ENCODE measurements around the gene TPX2.

TPX2 gene

DNA sequence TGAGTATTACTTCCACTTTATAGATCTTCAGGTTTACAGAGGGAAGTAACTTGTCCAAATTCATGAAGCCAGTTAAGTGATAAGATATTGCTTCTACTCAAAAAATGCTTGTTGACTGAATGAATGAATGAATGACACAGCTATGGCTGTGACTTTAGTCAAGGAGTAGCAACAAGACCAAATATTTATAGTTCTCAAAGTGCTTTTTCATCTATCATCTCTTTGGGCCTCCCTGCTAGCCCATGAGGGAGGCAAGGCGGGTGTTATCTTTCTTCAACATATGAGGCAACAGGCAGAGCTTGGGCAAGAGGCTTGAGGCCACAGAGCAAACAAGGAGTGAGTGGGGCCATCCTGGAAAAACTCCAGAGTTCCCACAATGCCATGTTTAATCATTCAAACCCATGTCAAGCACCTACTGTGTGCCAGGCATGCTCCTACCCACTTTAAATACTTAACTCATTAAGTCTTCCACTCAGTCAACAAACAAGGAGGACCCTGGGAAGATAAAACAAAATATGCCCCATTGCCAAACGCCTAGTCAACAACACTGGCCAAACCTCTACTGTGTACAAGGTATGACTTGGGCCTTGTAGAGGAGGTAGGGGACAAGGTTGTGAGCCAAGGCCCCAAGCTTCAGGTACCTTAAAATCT is 32.4 kb upstream of the TPX2 start:
- no peak for DNase-seq

DNA sequence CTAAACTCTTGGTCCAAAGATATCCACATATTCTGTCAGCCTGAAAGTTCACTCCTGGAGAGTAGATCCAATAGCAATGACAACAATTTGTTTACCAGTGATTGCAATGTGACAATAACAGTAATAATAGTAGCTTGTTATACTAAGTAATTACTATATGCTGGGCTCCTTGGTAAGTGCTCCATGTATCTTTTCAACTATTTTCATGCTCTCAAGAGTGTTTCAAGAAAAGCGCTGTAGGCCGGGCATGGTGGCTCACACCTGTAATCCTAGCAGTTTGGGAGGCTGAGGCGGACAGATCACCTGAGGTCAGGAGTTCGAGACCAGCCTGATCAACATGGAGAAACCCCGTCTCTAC is 31.9 kb upstream of the TPX2 start:
- no peak for DNase-seq

DNA sequence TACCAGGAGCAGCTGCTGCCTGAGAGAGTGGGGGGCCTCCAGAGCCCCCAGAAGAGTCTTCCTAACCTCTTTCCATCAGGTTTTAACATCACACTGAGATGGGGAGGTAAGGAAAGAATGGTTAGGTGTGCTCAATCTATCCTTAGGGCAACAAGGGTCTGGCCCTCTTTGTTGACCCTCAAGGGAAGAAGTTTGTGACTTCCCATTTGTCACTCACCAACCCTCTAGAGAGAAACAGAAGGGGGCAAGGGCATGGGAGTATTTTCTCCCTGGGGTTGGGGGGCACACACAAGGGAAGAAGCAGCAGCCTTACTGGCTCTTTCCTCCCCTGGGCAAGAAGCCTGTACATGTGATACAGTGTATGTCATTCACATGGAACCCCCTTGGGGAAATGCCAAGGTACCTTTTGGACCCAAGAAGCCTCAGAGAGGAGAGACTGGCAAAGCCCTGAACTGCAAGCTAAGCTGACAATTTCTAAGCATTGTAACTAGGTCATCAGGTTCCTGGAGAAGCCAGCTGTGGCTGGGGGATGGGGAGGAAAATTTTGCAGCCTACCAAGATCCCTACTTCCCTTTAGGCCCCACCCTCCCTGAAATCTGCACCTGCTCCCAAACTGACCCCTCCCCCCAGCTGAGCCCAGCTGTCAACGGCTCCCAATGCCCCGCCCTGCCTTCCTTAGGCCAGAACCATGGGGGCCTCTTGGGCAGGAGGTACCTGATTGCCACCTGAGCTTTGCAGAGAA is 30.9 kb upstream of the TPX2 start:
- DNase-seq = no peak

DNA sequence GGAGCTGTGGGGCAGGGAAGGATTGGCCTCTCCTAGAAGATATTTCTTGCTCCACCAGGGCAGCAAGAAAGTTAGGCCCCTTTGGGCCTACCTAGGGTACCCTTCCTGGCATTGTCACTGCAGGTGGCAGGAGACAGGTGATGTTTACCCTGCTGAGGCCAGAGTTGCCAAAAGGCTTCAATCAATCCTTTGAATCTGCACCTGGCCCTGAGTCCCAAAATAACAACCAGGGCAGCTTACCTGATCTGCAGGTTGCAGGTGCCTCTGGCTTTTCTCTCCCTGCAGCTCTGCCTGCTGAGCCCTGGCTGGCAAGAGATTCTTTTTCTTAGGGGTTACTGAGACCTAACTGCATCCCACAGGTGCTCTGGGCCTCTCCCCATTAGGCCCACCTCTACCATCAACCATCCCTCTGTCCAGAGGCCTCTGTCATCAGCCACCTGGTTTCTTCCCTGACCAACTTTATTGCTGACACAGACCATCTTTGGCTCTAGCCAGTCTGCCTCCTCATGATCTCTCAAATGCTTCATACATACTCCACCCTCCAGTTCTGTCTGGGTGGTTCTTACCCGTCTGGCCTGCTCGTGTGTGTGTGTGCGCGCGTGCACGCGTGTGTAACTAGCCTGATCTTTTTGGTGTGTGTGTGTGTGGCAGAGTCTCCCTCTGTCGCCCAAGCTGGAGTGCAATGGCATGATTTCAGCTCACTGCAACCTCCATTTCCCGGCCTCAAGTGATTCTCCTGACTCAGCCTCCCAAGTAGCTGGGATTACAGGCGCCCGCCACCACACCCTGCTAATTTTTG is 30.2 kb upstream of the TPX2 start:
- no peak for DNase-seq

DNA sequence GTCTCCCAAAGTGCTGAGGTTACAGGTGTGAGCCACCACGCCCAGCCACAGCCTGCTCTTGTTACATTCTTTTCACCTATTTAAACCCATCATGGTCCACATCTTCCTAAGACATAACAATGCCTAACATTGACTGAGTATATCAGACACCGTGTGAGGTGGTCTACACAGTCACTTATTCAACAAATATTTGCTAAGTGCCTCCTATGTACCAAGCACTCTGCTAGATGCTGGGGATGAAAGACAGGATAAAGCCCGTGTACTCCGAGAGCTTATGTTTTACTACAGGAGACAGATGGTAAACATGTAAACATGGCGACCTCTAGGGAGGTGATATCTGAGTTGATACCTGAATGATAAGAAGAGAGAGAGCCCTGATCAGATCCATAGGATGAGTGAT is 29.2 kb upstream of the TPX2 start:
- DNase-seq = no peak

DNA sequence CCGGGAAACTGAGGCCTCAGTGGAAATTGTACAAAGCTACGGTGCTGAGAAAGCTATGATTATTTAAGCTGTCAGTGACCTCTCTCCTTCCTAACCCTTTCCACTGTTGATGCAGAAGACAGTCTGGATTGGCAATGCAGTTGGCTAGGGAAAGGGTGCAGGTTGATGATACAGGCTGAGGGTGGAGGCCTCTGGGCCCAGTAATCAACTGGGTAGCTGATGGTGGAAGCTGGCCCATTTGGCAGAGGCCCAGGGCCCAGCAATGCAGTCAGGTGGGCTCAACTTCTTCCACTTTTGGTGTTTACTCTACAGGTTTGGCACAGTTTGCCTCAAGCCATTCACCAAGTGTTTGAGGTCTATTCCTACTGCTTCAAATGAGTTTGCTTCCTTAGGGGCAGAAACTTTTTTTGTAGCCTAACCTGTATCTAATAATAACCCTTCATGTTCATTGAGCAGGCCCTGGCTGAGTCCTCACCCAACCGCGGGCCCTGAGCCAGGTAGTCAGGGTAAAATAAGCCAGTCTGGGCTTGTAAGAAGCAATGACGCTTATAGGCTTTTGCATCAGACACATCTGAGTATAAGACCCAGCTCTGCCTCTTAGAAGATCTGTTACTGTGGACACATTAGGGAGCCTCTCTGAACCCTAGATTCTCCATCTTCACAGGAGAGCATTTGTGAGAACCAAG is 28.5 kb upstream of the TPX2 start:
- no peak for DNase-seq

DNA sequence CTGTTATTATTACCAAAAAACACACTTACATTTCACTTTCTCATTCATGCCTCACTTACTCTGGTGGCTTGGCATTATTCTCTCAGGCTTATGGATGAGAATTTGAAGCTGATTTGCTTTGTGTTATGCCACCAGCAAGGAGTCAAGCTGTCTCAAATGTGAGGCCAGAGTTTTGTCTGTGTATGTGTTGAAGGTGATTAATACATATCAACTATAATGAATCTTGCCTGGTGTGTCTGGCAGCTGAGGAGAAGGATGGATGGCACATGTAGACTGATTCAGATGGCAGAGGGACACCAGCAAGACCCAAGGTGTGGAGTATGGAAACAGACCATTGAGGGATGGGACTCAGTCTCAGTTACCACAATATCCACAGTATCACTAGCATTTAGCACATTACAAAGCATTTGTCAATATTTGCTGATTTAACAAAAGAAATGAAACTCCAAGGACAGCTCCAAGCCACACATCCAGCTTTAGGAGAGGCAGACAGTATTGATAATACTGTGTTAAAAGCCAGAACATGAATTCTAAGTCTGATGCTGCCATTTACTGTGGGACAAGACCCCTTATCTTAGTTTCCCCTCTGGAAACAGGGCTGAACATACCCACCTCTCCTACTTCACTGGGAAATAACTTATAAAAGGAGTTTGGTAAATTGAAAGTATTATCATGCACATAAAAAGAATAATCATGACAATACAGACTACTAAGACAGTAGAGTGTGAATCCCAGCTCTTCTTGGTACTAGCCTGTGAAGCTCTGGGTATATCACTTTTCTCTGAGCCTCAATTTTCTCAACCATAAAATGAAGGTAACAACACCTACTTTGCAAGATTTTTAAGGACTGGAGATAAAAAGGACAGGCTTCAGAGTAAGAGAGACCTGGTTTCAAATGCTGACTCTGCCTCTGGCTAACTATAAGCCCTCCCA is 27.6 kb upstream of the TPX2 start:
- DNase-seq = no peak

DNA sequence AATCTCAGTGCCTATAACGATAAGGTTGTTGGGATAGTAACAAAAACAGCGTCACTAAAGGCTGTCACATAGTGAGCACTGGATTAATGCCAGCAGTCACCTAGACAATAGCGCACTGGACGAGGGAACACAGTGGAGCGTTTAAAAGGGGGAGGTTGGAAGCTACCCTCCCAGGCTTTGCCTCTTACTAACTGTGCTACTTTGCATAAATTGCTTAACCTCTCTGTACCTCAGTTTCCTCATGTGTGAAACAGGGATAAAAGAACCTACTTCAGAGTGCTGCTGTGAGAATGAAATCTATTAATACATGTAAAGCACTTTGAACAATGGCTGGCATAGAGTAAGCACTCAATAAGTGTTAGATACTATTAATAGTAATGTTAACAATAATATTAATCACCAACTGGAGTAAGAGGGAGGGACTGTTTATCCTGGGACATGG is 27.0 kb upstream of the TPX2 start:
- no peak for DNase-seq

DNA sequence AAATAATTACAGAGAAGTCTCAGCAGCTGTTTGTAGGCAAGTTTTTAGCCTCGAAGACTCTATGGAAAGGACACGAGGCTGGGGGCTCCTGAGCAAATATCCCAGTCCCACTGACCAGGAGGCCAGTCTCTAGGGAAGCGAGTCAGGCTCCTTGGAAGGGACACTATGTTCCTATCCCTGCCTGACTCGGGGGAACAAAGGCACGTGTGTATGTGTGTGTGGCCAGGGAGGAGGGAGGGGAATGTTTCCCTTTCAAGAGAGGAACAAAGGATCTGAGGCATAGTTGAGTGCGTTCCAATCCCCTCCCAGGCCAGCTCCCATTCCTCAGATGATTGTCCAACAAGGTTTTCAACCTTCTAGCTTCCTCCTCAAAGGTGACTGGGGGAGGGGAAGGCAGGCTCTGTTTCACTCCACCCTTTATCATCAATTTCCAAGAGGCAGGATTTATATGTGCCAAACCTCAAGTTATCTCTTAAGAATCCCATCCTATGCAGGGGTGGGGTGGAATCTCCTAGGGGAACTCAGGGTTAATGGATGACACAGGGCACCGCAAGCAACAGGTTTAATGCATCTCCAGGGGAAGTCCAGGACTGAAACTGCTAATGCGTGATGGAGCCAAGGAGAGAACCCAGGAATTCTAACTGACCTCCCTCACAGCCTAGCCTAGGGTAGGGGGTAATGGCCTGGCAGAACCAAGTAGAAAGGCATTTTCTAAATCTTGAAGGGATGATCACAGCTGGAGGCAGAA is 26.4 kb upstream of the TPX2 start:
- no peak for DNase-seq

DNA sequence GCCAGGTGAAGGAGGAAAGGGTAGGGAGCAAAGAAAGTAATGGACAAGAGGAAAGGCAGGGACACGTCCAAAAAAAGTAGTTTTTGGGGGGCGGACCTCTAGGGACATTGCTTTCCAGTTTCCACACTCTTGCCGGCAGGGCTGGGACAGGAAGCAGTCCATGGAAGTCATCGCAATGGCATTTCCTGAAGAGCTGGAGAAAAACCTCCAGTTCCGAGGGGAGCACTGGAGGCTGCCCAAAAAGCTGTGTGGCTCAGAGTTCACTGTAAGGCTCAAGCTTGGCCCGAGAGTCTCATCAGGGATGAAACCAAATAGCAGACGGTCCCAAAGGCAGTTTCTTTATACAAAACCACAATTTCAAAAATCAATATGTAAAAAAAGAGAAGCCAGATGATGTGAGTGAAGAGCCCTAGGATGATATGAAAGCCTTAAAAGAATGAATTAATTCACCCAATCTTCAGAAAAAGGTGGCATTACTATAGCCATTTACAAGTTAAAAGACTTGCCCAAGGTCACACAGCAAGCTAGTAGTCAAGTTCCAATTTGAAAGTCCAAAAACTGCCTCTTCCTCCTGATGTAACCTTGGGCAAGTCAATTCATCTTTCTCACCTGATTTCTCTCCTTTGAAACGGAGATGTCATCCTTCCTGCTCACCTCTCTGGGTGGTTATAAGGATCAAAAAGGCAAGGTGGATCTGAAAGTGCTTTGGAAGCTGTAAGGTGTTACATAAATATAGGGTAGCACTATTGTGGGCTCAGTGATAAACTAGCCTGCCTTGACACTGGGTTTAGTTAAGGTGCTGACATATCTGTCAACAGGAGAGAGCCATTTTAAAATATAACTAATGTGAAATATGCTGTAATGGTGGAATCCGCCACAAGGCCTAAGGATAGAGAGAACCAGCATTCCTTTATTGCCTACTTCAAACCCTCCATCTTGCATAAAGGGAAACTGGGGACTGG is 25.5 kb upstream of the TPX2 start:
- no peak for DNase-seq

DNA sequence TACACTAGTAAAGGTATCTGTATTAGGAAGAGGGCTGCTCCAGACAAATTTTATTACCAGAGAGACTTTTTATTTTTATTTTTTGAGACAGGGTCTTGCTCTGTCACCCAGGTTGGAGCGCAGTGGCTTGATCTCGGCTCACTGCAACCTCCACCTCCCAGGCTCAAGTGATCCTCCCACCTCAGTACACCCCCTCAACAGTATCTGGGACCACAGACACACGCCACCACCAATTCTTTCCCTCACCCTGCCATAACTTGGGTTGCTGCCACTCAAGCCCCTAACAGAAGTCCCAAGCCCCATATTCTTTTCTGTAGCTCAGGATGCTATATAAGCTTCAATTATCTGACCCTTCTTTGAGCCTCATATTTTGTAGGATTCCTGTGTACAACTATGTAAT is 23.3 kb upstream of the TPX2 start:
- DNase-seq = no peak

DNA sequence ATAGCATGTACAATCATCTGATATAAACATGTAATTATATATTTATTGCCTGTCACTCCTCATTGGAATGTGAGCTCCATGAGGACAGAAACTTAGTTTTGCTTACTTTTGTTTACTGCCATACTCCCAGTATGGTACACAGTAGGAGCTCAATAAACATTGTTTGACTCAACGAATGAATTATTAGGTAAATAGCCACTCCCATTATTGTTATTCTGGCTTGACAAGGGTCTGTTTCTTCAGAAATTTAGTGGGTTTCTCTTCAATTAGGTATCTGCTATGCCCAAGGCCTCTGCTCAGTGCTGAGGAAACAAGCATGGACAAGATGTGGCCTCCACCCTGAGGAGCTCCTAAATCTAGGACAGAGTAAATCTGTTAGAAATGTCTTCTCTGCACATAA is 22.7 kb upstream of the TPX2 start:
- DNase-seq = no peak

DNA sequence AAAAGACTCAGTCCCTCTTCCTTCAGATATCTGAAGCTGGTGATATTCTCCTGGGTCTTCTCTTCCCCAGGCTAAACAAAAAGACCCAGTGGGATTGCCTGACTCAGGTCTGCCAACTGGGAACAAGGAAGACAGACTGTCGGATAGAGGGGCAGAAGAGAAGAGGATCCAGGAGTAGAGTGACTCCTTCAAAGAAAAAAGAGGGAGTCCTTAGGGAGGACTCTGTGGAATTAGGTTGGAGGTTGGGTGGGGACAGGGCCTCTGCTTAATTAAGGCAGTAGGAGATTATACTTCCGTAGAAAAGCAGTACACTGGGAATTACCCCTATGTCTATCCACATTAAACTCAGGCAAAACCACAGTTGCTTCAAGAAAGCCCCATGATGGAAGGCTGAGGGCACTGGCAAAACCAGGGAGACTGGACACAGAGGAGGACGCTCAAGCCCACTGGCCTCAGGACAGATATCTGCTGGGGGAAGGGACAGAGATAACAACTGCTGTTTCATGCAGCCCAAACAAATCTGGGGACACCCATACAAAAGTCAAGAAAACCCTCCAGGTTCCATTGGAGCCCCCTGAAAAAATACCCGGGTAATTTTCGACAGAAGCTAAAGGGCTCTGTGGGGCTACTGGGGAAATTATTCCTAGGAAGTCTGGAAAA is 22.1 kb upstream of the TPX2 start:
- no peak for DNase-seq

DNA sequence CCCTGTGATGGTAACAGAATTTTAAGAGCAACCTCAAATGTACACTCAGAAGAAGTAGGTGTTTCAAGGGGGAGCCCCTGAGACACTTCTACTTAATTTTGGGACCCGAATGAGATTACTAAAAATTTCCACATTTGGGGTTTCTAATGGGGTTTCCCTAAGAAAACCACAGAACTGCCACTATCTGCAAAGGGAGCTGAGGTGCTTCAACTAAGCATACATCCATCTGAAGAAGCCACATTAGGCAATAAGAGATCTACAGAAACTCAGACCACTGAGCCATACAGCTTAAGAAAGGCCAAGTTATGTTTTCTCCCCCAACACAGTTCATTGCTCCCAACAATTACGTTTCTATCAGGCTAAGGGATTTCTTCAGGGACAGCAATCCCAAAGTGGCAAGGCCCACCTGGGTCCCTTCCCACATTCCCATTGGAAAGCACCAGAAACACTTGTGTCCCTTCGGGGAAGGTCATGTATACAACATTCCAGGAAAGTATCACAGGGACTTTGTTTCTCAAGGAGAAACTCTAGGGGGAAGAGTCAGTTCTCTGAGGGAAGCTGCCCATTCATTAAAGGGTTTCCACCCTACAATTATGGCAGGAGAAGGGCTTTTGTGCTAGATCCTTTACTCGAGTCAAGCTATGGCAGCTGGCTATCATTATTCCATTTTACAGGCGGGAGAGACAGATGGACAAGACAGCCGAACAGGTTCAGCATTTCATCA is 21.4 kb upstream of the TPX2 start:
- DNase-seq = no peak

DNA sequence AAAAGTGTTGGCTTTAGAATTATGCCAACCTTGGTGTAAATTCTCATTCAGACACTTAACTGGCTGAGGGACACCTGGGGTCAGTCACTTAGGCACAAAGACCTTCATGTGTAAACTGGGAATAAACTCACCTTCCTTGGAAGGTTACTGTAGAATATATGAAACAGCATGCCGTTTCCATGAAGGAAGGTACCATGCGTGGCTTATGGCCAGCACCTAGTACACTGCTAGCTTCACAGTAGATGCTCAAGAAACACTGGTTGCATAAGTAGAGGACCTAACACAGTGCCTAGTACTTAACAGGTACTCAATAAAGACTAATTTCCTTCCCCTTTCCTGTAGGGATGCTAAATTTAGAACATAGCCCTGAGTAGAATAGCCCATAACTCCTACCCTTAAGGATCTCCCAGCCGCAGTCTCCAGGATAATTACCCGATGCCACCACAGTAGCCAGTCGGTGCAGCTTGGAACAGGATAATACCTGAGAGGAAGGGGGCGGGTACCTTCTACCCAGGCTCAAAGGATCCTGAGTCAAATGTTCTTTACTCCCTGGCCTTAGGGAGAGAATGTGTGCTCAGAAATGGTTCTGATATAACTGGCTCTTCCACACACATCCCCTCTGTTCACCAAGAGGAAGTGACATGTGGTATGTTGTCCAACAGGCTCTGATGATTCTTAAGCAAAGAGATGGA is 20.0 kb upstream of the TPX2 start:
- no peak for DNase-seq

DNA sequence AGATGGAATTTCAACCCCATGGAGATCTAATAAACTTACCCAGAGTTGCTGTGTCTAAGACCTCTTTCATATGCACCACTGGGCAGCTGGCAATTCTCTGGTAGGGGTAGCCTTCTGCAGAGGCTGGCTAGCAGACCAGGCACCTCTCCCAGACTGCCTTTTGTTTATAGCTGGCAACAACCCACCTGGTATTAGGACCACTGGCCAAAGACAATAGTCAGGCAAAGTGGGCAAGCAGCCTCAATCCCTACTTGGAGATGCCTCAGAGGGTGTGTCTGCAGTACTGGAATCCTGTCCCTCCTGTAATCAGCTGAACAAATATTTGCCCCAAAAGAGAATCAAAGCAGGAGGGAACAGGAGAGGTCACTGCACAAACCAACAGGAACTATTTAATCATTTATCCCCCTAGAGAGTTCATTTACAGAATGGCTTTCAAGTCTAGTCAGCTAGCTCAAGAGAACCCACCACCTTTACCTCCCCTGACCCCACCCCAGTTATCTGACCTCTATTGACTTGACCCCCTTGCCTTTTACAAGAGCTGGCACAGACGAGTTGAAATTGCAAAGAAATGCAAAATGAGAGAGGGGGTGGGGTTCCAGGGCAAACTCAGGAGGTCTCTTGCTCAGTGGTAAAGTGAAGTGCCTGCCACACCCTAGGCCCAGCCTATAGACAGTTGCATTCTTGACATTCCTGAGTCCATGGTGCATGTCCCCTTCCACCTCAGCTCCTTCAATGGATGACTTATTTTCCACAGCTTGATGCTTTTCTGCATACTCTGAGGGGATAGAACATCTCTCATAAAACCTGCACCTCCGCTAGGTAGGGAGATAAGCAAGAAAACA is 19.2 kb upstream of the TPX2 start:
- no peak for DNase-seq

Measured in activated effector memory CD4-positive, alpha-beta T cell treated with anti-CD3 and anti-CD28 coated beads, Interleukin-2, amount 50 U/mL, for 16 hours (primary cell).